ENCODE results near the gene XPNPEP1.

XPNPEP1 gene

DNA sequence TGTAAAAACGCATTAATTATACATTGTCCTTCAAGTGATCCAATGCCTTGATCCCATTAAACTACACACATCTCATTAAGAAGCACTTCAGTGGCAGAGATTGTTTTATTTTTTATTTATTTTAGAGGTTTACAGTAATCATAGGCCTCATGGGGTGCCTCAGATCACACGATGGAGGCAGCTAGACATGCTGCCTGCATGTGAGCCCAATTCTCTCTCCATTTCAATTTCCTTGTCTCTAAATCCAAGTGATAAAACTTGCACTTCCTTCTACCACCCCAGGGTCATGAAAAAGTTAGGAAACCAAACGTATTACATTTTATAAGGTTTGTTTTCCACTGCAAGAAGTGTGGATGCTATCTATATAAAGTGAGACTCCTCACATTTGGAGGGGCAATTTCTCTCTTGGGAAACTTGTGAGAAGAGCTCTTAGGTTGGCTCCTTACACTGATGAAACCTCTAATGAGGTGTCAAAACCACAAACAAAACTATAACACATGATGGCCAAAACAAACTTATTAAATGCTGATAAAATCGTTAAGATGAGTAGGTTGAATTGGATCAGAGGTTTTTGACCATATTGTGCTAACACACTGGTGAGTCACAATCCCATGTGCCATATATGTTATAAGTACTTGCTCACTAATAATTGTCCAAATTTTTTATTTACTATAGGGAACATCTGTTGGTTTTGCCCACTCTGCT lies 22.3 kb upstream of the XPNPEP1 start:
- no peak for DNase-seq (ENCODE audit: low read depth, low spot score)
- CTCF ChIA-PET = interaction anchor here (1.4 to 2.0 kb wide), 2 partner anchors 11 to 16 kb away, joined by 3 to 5 read pairs; no protein-coding TSS in a partner anchor

GRCh38 chr10:109944613-109945012 lies 21.3 kb upstream of the XPNPEP1 start:
- TF ChIP-seq CTCF (IDR thresholded peaks at IDR 0.05; ENCODE audit: insufficient read depth, low read length, missing control alignments) = no peak
- H3K4me3 ChIP-seq (ENCODE audit: low read depth, low read length) = no peak overlapping the region
- no peak for DNase-seq (ENCODE audit: low read depth, low spot score)
- CTCF ChIA-PET = interaction anchor here (0.9 kb wide), 1 partner anchor 12 kb away, joined by 3 read pairs; no protein-coding TSS in a partner anchor
- POLR2A ChIA-PET = no interaction called here

More for the DNA sequence above, 22.3 kb upstream of the XPNPEP1 start:
- no peak overlapping the region for H3K4me3 ChIP-seq (ENCODE audit: low read depth, low read length)
- POLR2A ChIA-PET = no interaction called here
- TF ChIP-seq CTCF (IDR thresholded peaks at IDR 0.05; ENCODE audit: insufficient read depth, low read length, missing control alignments) = no peak

- ChIA-PET CTCF (interaction anchor here (0.6 to 2.4 kb wide), 2 partner anchors 15 to 37 kb away, joined by 3 to 7 read pairs; no protein-coding TSS in a partner anchor), POLR2A (no interaction called here)
- TF ChIP-seq CTCF (IDR thresholded peaks at IDR 0.05; ENCODE audit: insufficient read depth, low read length, missing control alignments) = no peak
- H3K4me3 ChIP-seq (ENCODE audit: low read depth, low read length) = no peak overlapping the region
- no peak for DNase-seq (ENCODE audit: low read depth, low spot score)
These were observed 18.0 kb upstream of the XPNPEP1 start for GRCh38 chr10:109941236-109941862.

DNA sequence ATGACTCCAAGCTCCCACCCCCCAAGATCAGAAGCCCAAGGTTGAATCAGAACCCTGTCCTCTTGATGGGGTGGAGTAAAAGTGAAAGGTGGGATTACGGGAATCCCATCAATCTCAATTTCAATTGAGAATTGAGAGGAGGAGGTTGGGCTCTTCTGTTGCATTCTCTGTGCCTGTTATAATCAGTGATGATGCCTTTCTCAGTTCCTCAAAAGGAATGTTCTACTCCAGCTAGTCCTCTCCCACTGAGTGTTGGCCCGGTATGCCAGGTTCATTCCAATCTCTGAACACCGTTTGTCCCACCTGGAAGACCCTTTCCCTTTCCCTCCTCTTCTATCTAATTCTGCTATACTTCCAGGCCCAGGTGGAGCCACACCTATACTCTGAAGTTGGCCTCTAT lies 17.2 kb upstream of the XPNPEP1 start:
- TF ChIP-seq CTCF (IDR thresholded peaks at IDR 0.05; ENCODE audit: insufficient read depth, low read length, missing control alignments) = no peak
- ChIA-PET POLR2A (interaction anchor here (0.9 kb wide), 1 partner anchor 17 kb away, joined by 3 read pairs; the partner anchor contains the start of gene XPNPEP1), CTCF (interaction anchor here (2.4 to 2.7 kb wide), 2 partner anchors 38 to 198 kb away, joined by 7 read pairs; no protein-coding TSS in a partner anchor)
- H3K4me3 ChIP-seq (ENCODE audit: low read depth, low read length) = no peak overlapping the region
- DNase-seq (ENCODE audit: low read depth, low spot score) = no peak

GRCh38 chr10:109940117-109940516 lies 16.8 kb upstream of the XPNPEP1 start:
- ChIA-PET POLR2A (interaction anchor here (0.9 kb wide), 1 partner anchor 17 kb away, joined by 3 read pairs; the partner anchor contains the start of gene XPNPEP1), CTCF (interaction anchor here (0.9 to 2.7 kb wide), 5 partner anchors 17 to 198 kb away, joined by 3 to 7 read pairs (median 5); no protein-coding TSS in a partner anchor)
- no peak for TF ChIP-seq CTCF (IDR thresholded peaks at IDR 0.05; ENCODE audit: insufficient read depth, low read length, missing control alignments)
- H3K4me3 ChIP-seq (ENCODE audit: low read depth, low read length) = no peak overlapping the region
- no peak for DNase-seq (ENCODE audit: low read depth, low spot score)

Measured in AG04449 (cell line).